Stomach (tissue), 4 donors: Measurements from ENCODE around the gene CRYBA1.
"Not testable (repeated sequence)": the region's sequence is repeated elsewhere in the genome, so short reads cannot be mapped to it uniquely, and the experiment has no call there.

Experiments used
- CTCF ChIP-seq, 7 experiments: fragments of 450-650 bp in 4 of 7; fragments of 200-600 bp in 3 of 7; sonication (generic) in 3 of 7; IDR thresholded peaks; one replicate each; pipeline ENCODE4 v1.5.1; 2016 to 2019; ENCODE audit warnings: antibody characterized with exemption in 7 of 7, control low read depth in 2 of 7, mild to moderate bottlenecking in 1 of 7
- POLR2A ChIP-seq, 4 donors: fragments of 450-650 bp; IDR thresholded peaks; one replicate each; pipeline ENCODE4 v1.6.1; 2016; ENCODE audit warnings: antibody characterized with exemption in 4 of 4, control low read depth in 2 of 4, mild to moderate bottlenecking in 1 of 4, moderate library complexity in 1 of 4

- not testable (repeated sequence) for TF ChIP-seq CTCF, POLR2A (IDR thresholded peaks at IDR 0.05)
Observed at GRCh38 chr17:29221338-29221737, 25.3 kb upstream of the CRYBA1 start.
